Measurements from ENCODE around the gene TSGA10IP.

DNA sequence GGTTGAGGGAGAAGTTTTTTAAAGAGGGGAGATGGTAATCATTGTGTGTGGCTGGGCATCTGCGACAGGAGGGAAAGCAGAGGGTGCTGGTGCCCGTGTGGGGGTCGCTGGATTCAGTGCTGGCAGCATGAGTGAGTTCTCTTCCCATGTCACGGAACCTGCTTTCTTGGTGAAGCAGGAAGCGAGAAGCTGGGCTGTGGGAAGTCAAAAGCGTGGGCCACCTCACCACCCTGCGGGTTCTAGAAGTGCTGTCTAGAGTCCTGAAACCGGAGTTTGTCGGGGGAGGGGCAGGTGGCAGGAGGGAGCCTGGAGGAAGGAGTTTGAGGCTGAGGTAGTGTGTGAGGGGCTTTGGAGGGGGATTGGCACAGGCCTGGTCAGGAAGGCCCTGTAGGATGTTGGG, 30.5 kb downstream of the TSGA10IP start:
- TF ChIP-seq POLR2A (IDR thresholded peaks at IDR 0.05; ENCODE audit: low read depth, low read length) (no peak), POLR2AphosphoS5 (IDR thresholded peaks at IDR 0.05; ENCODE audit: low read depth, low read length) (0 out of 2 replicates have a peak, but pooled peaks have one; percentile 5), TAF1 (IDR thresholded peaks at IDR 0.05; ENCODE audit: low read depth, low read length) (no peak), PAX5 (IDR thresholded peaks at IDR 0.05; ENCODE audit: insufficient read depth, low read length, severe bottlenecking) (no peak), SPI1 (IDR thresholded peaks at IDR 0.05; ENCODE audit: low read depth, low read length) (no peak)

Data from GM12891 (cell line).